SK-N-MC (cell line): ENCODE data around the gene HTR4.

Experiments
- EZH2 ChIP-seq: fragments of 200-600 bp; sonication (generic); IDR thresholded peaks from one replicate; pipeline ENCODE4 v1.6.1; 2017; ENCODE audit warnings: antibody characterized with exemption
- POLR2AphosphoS5 ChIP-seq: IDR thresholded peaks from 2 replicates; pipeline ENCODE4 v1.6.1; 2012; ENCODE audit warnings: mild to moderate bottlenecking, low read depth, low read length, borderline replicate concordance

DNA sequence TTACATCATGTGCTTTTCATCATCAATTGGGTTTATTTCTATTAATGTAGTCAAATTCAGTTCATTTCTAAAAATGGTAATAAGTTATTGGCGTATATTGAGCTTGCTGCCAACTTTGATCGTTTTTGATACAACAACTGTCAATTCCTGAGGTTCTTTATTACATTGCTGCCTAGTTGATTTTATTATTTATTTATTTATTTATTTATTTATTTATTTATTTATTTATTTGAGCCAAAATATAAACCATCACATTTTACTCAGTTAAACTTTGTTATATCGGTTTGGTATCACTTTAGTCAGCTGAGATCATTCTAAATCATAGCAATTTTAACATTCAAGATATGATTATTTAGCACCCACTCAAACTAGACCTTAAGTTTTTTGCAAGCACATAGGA, 170.6 kb downstream of the HTR4 start:
- TF ChIP-seq EZH2 (no peak), POLR2AphosphoS5 (no peak)
